HG03571 (cell line): ENCODE data around the gene CLNS1A.
A peak's percentile ranks its signal among the peaks of the same experiment; 100 is the strongest.
"Not testable (repeated sequence)": the region's sequence is repeated elsewhere in the genome, so short reads cannot be mapped to it uniquely, and the experiment has no call there.

ENCODE experiments used
- ATAC-seq: cut with Tn5 transposase; IDR thresholded peaks from one replicate; pipeline ENCODE4 v1.9.1; 2021; ENCODE audit not compliant: unreplicated experiment

CLNS1A gene

GRCh38 chr11:77619576-77620198 is 17.9 kb downstream of the CLNS1A start:
- ATAC-seq = no peak

GRCh38 chr11:77617892-77618291 is 19.7 kb downstream of the CLNS1A start:
- ATAC-seq = no peak

- no peak for ATAC-seq
Observed at GRCh38 chr11:77611921-77612320, 25.7 kb downstream of the CLNS1A start.

- ATAC-seq = no peak
Observed at GRCh38 chr11:77609234-77609633, 28.4 kb downstream of the CLNS1A start.

GRCh38 chr11:77604281-77604680 is 33.3 kb downstream of the CLNS1A start:
- no peak for ATAC-seq

GRCh38 chr11:77602381-77603088 is 35.1 kb downstream of the CLNS1A start:
- ATAC-seq = no peak

GRCh38 chr11:77598195-77598594 is 39.4 kb downstream of the CLNS1A start:
- ATAC-seq = no peak

GRCh38 chr11:77596626-77597025 is 41.0 kb downstream of the CLNS1A start:
- ATAC-seq = no peak

GRCh38 chr11:77593883-77594282 is 43.7 kb downstream of the CLNS1A start:
- ATAC-seq = no peak

GRCh38 chr11:77592727-77593126 is 44.9 kb downstream of the CLNS1A start:
- no peak for ATAC-seq

- ATAC-seq = no peak
Observed at GRCh38 chr11:77590194-77590782, 47.3 kb downstream of the CLNS1A start.

- ATAC-seq = peak; percentile 92
Observed at GRCh38 chr11:77589521-77590193, 47.9 kb downstream of the CLNS1A start, which contains the start of gene AQP11. Gene AQP11 (plus strand): TSS chr11:77589953. CDS start chr11:77589993, 40 bp downstream.

GRCh38 chr11:77589181-77589520 is 48.4 kb downstream of the CLNS1A start:
- ATAC-seq = peak; percentile 5

GRCh38 chr11:77580712-77581337 is 56.8 kb downstream of the CLNS1A start:
- no peak for ATAC-seq

GRCh38 chr11:77575428-77575827 is 62.2 kb downstream of the CLNS1A start:
- ATAC-seq = not testable (repeated sequence)

GRCh38 chr11:77570896-77571295 is 66.7 kb downstream of the CLNS1A start:
- not testable (repeated sequence) for ATAC-seq

GRCh38 chr11:77569676-77570070 is 67.9 kb downstream of the CLNS1A start:
- no peak for ATAC-seq

GRCh38 chr11:77568916-77569675 is 68.5 kb downstream of the CLNS1A start:
- ATAC-seq = no peak

- no peak for ATAC-seq
Observed at GRCh38 chr11:77568306-77568705, 69.3 kb downstream of the CLNS1A start.
